KG1 (cell line): ENCODE measurements around the gene TMEM167A.
"Not testable (repeated sequence)": the region's sequence is repeated elsewhere in the genome, so short reads cannot be mapped to it uniquely, and the experiment has no call there.

ENCODE experiments used
- DNase-seq: peaks from one replicate; lab custom pipeline; 2025; lab: John Stamatoyannopoulos, UW

The TMEM167A gene

GRCh38 chr5:83090169-83090568 lies 13.0 kb upstream of the TMEM167A start:
- DNase-seq: no peak

DNA sequence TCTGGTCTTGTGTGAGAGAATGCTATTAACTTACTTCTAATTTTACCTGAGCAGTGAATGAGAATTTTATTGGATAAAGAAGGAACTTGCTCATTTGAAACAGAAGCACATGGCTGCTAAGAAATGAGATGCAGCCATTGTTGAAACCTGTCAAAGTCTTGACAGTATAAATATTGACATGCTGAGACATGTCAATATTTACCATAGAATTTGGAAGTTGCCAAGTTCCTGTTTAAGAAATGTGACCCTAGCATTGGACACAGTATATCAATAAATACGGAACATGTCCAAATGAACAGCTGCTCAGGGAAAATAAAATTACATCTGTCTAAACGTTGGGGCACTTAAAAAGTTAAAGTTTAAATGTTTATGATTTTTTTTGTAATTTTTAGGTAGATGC lies 7.9 kb upstream of the TMEM167A start:
- DNase-seq: no peak

- DNase-seq: no peak
Measured at GRCh38 chr5:83084336-83084735, 7.1 kb upstream of the TMEM167A start.

GRCh38 chr5:83082750-83083149 lies 5.6 kb upstream of the TMEM167A start:
- no peak for DNase-seq

DNA sequence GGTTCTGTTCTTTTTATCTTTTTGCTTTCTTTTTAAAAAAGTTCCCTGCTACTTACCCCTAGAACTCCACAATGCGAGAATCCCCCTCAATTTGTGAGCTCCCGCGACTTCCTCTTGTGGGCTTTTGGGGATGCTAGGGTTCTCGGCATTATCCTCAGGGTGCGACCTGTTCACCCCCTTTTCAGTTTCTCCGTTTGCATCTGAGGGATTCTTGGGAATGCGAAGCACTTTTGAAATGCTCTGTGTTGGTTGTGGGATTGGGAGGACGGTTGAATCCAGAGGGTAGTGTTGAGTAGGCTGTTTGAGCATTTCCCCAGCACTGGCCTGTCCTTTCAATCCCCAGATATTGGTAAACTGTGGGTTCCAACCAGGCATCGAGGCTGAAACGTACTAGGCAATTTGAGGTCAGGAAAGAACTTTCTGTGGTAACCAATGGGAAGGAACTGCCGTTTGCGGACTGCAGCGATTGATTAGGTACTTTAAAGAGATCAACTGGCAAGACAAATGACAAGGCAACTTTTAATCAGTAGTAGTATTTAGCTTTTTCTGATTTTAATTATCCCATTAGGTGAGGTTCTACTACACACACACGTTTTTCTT lies 568 bp upstream of the TMEM167A start:
- peak; percentile 95 for DNase-seq

GRCh38 chr5:83072966-83073365 lies 4.2 kb downstream of the TMEM167A start:
- no peak for DNase-seq

GRCh38 chr5:83071286-83072051 lies 5.7 kb downstream of the TMEM167A start:
- no peak for DNase-seq

GRCh38 chr5:83069096-83069799 lies 7.9 kb downstream of the TMEM167A start:
- DNase-seq: no peak

- not testable (repeated sequence) for DNase-seq
Measured at GRCh38 chr5:83067377-83067776, 9.8 kb downstream of the TMEM167A start.

DNA sequence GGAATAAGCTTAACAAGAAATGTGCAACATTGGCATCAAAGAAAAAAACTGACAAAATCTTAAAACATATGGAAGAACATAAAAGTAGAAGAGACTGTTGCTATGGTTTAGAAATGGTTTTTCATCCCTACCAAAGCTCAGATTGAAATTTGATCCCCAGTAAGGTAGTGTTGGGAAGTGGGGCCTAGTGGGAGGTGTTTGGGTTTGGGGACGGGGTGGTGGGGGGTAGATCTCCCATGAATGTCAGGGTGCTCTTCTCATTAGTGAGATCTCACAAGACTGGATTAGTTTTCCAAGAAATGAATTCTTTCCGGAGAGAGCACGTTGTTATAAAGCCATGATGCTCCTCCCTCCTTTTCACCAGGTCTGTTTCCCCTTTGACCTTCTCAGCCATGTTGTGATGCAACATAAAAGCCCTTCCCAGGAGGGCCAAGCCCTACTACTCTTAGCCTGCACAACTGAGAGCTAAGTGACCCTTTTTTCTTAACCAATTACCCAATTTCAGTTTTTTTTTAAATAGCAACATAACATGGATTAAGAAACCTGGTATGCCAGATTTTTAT lies 10.6 kb downstream of the TMEM167A start:
- DNase-seq: no peak

GRCh38 chr5:83059341-83059740 lies 17.9 kb downstream of the TMEM167A start:
- no peak for DNase-seq

GRCh38 chr5:83058726-83059125 lies 18.5 kb downstream of the TMEM167A start:
- DNase-seq: no peak

GRCh38 chr5:83055166-83055565 lies 22.0 kb downstream of the TMEM167A start:
- DNase-seq: no peak

DNA sequence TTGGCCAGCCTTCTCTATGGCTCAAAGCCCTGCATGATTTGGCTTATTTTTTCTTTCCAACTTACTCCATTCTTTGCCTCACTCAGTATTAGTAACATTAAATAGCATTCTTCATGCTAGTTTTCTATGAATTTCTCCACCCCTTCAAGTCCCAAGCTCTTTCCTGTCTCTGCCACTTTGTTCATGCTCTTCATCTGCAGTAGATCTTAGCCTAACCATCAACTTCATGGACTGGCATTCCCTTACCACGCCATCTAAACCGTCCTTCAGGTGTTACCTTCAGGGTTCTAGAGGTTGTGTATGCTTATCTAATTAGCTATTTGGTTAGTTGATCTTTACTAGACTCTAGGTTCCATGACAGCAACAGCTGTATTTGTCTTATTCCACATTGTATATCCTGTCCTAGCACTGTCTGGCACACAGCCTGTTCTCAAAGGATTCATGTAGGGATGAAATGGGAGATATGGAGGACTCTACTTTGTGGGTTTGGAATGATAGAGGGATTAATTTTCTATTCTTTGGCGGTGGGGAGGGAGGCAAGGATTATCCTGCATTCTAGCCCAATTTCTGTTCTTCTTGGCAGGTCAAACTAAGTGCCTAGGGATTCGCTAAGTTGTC lies 26.4 kb downstream of the TMEM167A start:
- no peak for DNase-seq

DNA sequence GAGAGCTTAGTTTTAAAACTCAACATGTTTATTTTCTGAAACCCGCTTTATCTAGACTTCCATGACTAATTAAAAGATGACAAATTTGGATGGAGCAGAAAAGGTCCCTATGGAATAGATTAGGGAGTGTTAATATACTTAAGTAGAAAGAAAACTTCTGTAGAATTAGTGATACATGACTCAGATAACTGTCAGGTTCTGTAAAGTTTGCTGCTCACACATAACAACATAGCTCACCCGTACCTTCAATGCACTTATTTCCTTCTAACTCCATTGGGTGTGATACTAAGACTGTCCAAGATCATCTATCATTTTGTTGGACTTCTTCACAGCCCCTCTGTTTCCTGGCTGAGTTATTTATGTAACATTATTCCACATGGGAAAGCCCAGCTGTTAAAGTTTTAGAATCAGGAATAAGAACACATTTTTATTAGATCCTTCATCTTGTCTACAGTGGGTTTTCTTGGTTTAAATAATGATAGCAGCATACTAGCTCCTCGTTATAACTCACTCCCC lies 27.8 kb downstream of the TMEM167A start:
- DNase-seq: no peak

GRCh38 chr5:83048811-83049210 lies 28.4 kb downstream of the TMEM167A start:
- no peak for DNase-seq

DNA sequence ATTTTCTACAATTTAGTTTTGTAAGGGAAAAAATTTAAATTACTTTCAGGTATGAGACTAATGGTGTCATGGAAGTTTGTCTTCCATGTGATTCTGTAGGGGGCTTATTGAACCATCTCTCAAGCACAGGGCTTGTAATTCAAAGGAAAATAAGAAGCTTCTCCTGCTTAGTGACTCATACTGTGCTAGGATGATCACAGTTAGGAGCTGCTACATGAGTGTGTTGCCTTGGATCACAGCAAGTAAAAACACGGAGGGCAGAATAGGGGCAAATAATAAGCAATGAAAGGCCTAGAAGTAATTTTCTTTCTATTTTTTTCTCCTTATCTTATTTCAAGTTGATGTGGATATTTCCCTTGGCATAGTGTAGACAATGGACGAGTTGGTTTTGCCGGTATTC lies 28.9 kb downstream of the TMEM167A start:
- DNase-seq: no peak

DNA sequence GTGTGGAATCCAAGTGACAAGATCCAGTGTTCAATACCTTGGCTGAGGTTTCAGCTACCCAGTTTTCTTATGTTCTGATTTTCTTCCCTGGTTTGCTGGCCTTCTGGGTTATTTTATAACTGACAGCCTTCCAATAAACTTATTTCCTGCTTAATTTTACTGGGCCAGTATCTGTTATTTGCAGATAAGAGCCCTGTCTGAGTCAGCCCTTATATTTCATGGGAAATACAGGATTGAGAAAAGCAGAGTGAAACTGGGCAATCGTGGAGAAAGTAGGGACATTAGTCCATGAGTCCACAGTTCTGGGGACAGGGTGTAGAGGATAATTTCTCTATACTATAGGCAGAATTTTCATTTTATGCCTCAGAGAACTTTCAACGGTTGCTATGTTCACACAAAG lies 32.3 kb downstream of the TMEM167A start:
- DNase-seq: no peak

DNA sequence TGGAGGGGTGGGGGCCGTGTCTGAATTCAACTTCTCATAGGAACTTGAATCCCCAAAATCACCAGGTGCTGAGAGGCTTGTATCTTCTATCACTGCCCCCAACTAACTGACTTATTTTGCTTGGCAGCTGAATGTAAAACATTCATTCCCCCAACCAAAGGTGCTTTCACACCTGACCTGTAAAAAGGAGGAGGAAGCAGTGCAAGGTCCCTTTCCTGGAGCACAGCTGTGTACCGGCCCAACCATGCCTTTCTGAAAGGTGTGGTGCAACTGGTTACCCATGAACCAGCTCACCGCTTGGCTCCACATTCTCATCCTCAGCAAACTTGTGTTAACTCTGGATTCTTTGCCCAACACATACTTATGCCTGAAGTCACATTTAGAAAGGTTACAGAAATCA lies 34.7 kb downstream of the TMEM167A start:
- DNase-seq: no peak

GRCh38 chr5:83038924-83039323 lies 38.3 kb downstream of the TMEM167A start:
- no peak for DNase-seq

DNA sequence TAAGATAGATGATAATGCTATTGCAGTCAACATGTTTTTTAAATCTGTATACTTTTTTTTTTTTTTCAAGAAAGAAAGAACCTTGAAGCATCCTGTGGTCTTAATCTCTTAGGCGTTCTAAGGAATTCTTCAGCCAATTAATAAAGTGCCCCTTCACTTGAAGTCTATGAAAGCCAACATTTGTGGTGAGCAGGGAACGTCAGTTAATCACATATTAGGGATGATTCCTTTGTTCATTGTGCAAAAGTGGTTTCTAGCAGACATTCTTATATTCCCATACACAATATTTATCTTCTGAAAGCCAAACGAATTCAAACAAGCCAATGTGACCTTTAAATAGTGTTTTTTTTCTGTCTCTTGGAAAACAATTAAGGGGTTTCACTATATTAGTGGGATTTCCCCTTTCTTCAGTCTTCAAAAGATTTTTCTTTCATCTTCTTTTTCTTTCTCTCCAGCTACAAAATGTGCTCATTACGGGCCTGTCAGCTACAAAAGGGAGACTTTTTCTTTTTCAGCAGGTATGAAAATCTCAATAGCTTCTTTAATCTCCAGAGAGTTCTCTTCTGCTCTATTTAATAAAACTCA lies 40.1 kb downstream of the TMEM167A start:
- DNase-seq: no peak
